ENCODE measurements around the gene MT1M.
A peak's percentile ranks its signal among the peaks of the same experiment; 100 is the strongest.

Gene MT1M

DNA sequence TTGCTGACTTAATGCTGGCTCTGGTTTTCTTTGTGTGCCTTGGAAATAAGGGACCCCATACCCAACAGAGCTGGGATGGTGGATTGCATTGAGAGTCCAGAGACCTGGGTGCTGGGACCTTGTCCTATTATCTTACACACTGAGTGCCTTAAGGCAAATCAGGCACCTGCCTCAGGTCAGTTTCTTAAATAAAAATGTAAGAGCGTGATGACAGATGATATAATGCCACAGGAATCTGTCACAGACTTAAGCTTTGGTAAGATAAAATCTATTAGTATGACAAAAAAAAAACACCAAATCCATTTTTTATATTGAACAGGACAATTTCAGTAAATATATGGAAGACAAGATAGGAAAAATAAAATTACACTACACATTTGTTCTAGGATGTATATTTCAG lies 7.6 kb downstream of the MT1M start:
- Histone ChIP-seq H3K4me1 (ENCODE audit: control insufficient read depth, insufficient read depth, low read length) (peaks cover 23% of the 10 kb centered on the region), H3K9me3 (ENCODE audit: control insufficient read depth, insufficient read depth, low read depth, low read length) (no peaks in the 10 kb centered on the region), H3K4me3 (ENCODE audit: low read depth, low read length) (no peak overlapping the region), H3K9ac (ENCODE audit: low read length) (no peak overlapping the region), H3K36me3 (ENCODE audit: control insufficient read depth, insufficient read depth, low read length) (no peaks in the 10 kb centered on the region), H3K27me3 (ENCODE audit: control insufficient read depth, insufficient read depth, low read length) (peaks cover 100% of the 10 kb centered on the region), H3K27ac (ENCODE audit: low read depth, low read length) (no peak overlapping the region)

DNA sequence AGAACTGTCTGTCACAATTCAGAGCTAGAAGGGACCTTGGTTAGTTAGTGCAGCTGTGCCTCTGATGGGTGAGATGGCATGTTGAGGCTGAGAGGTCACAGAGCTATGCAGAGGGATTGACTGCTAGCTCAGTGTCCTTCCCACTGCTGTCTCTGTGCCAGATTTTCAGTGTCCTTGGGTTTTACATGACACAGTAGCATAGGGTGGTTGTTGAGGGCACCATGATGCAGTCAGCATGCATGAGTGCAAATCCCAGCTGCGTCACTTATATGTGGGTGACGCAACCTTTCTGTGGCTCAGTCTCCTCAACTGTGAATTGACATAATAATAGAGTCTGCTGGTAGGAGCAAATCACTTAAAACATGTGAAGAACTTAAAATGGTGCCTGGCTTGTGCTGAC lies 8.7 kb downstream of the MT1M start:
- H3K9ac ChIP-seq (ENCODE audit: low read length), result no peak overlapping the region
- H3K36me3 ChIP-seq (ENCODE audit: control insufficient read depth, insufficient read depth, low read length), result no peaks in the 10 kb centered on the region
- H3K4me1 ChIP-seq (ENCODE audit: control insufficient read depth, insufficient read depth, low read length), result peaks cover 16% of the 10 kb centered on the region
- H3K4me3 ChIP-seq (ENCODE audit: low read depth, low read length), result no peak overlapping the region
- H3K27ac ChIP-seq (ENCODE audit: low read depth, low read length), result no peak overlapping the region
- H3K27me3 ChIP-seq (ENCODE audit: control insufficient read depth, insufficient read depth, low read length), result peaks cover 100% of the 10 kb centered on the region
- no peaks in the 10 kb centered on the region for H3K9me3 ChIP-seq (ENCODE audit: control insufficient read depth, insufficient read depth, low read depth, low read length)

DNA sequence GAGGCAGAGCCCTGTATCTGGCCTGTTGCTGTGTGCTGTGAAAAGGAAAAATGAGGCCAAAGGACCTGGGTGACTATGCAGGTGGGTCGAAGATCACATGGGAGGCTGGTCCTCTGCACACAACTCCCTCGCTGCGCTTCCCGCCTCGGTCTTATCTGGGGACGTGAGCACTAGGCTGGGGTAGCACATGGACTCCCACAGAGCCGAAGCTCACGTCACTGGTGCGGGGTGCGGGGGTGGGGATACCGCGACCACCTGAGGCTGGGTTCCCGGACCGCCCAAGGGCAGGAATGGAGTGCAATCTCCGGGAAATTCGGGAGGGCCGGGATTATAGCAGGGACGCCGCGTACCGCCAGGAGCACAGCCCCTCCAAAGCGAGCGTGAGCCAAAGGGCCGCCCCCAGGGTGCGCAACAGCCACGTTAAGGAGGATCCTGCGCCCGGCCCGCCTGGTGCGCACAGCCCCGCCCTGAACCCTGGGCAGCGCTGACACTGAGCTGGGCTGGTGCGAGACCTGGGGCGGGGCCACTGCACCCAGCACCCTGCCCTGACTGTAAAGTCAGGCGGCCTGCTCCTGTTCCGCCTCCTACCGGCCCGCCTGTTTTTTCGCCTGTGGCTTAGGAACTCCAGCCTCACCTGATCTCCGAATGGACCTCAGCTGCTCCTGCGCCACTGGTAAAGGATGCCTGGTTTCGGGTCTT lies 10.8 kb downstream of the MT1M start:
- Histone ChIP-seq H3K4me1 (ENCODE audit: control insufficient read depth, insufficient read depth, low read length) (peaks cover 19% of the 10 kb centered on the region), H3K27ac (ENCODE audit: low read depth, low read length) (no peak overlapping the region), H3K27me3 (ENCODE audit: control insufficient read depth, insufficient read depth, low read length) (peaks cover 100% of the 10 kb centered on the region), H3K9me3 (ENCODE audit: control insufficient read depth, insufficient read depth, low read depth, low read length) (no peaks in the 10 kb centered on the region), H3K36me3 (ENCODE audit: control insufficient read depth, insufficient read depth, low read length) (no peaks in the 10 kb centered on the region), H3K4me3 (ENCODE audit: low read depth, low read length) (peak overlapping the region; percentile 48), H3K9ac (ENCODE audit: low read length) (no peak overlapping the region)

DNA sequence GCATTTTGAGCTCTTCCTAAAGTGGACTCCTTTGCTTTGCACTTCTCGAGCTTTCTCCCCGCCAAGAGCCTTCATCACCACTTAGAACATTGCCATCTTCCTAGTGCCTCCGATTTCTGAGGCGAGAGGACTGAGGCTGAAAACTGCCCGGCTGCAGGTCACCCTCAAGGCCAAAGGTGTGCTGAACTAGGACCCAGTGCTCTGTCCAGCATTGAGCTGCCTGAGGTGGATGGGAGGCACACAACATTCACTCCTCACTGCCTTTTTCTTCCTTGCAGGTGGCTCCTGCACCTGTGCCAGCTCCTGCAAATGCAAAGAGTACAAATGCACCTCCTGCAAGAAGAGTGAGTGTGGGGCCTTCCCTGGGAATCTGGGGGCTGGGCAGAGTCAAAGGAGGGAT lies 11.4 kb downstream of the MT1M start:
- Histone ChIP-seq H3K9ac (ENCODE audit: low read length) (no peak overlapping the region), H3K27me3 (ENCODE audit: control insufficient read depth, insufficient read depth, low read length) (peaks cover 100% of the 10 kb centered on the region), H3K4me3 (ENCODE audit: low read depth, low read length) (peak overlapping the region; percentile 48), H3K9me3 (ENCODE audit: control insufficient read depth, insufficient read depth, low read depth, low read length) (no peaks in the 10 kb centered on the region), H3K27ac (ENCODE audit: low read depth, low read length) (no peak overlapping the region), H3K36me3 (ENCODE audit: control insufficient read depth, insufficient read depth, low read length) (no peaks in the 10 kb centered on the region), H3K4me1 (ENCODE audit: control insufficient read depth, insufficient read depth, low read length) (peaks cover 16% of the 10 kb centered on the region)

DNA sequence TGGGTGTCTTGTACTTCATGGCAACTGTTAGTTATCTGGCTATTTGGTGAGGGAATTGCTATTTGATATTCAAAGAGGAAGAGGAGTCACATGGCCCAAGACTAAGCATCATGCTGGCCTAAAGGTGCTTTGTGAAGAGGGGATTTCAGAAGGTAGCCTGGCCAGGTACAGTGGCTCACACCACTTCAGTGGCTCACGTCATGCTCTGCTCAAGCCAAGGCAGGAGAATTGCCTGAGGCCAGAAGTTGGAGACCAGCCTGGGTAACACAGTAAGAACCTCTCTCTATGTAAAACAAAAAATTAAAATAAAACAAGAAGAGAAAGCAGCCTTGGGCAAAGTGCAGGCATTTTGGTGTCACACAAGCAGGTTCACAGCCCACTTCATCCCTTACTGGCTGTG lies 12.9 kb downstream of the MT1M start:
- H3K4me3 ChIP-seq (ENCODE audit: low read depth, low read length), result no peak overlapping the region
- no peak overlapping the region for H3K9ac ChIP-seq (ENCODE audit: low read length)
- no peaks in the 10 kb centered on the region for H3K36me3 ChIP-seq (ENCODE audit: control insufficient read depth, insufficient read depth, low read length)
- H3K4me1 ChIP-seq (ENCODE audit: control insufficient read depth, insufficient read depth, low read length), result peaks cover 14% of the 10 kb centered on the region
- H3K27me3 ChIP-seq (ENCODE audit: control insufficient read depth, insufficient read depth, low read length), result peaks cover 100% of the 10 kb centered on the region
- no peak overlapping the region for H3K27ac ChIP-seq (ENCODE audit: low read depth, low read length)
- H3K9me3 ChIP-seq (ENCODE audit: control insufficient read depth, insufficient read depth, low read depth, low read length), result no peaks in the 10 kb centered on the region

- H3K27ac ChIP-seq (ENCODE audit: low read depth, low read length), result no peak overlapping the region
- peaks cover 14% of the 10 kb centered on the region for H3K4me1 ChIP-seq (ENCODE audit: control insufficient read depth, insufficient read depth, low read length)
- H3K9me3 ChIP-seq (ENCODE audit: control insufficient read depth, insufficient read depth, low read depth, low read length), result no peaks in the 10 kb centered on the region
- peaks cover 99% of the 10 kb centered on the region for H3K27me3 ChIP-seq (ENCODE audit: control insufficient read depth, insufficient read depth, low read length)
- H3K36me3 ChIP-seq (ENCODE audit: control insufficient read depth, insufficient read depth, low read length), result no peaks in the 10 kb centered on the region
- no peak overlapping the region for H3K9ac ChIP-seq (ENCODE audit: low read length)
- no peak overlapping the region for H3K4me3 ChIP-seq (ENCODE audit: low read depth, low read length)
Observed at GRCh38 chr16:56645838-56646237, 13.4 kb downstream of the MT1M start.

- peaks cover 99% of the 10 kb centered on the region for H3K27me3 ChIP-seq (ENCODE audit: control insufficient read depth, insufficient read depth, low read length)
- no peaks in the 10 kb centered on the region for H3K36me3 ChIP-seq (ENCODE audit: control insufficient read depth, insufficient read depth, low read length)
- peak overlapping the region; percentile 27; the same call in 1 of the 2 replicates for H3K4me3 ChIP-seq (ENCODE audit: low read depth, low read length)
- no peak overlapping the region for H3K27ac ChIP-seq (ENCODE audit: low read depth, low read length)
- H3K9me3 ChIP-seq (ENCODE audit: control insufficient read depth, insufficient read depth, low read depth, low read length), result no peaks in the 10 kb centered on the region
- H3K9ac ChIP-seq (ENCODE audit: low read length), result no peak overlapping the region
- peaks cover 12% of the 10 kb centered on the region for H3K4me1 ChIP-seq (ENCODE audit: control insufficient read depth, insufficient read depth, low read length)
Observed at GRCh38 chr16:56647641-56648431, 15.4 kb downstream of the MT1M start.

- H3K27ac ChIP-seq (ENCODE audit: low read depth, low read length), result no peak overlapping the region
- no peaks in the 10 kb centered on the region for H3K9me3 ChIP-seq (ENCODE audit: control insufficient read depth, insufficient read depth, low read depth, low read length)
- peaks cover 89% of the 10 kb centered on the region for H3K27me3 ChIP-seq (ENCODE audit: control insufficient read depth, insufficient read depth, low read length)
- no peak overlapping the region for H3K4me3 ChIP-seq (ENCODE audit: low read depth, low read length)
- no peak overlapping the region for H3K9ac ChIP-seq (ENCODE audit: low read length)
- H3K36me3 ChIP-seq (ENCODE audit: control insufficient read depth, insufficient read depth, low read length), result no peaks in the 10 kb centered on the region
- peaks cover 4% of the 10 kb centered on the region for H3K4me1 ChIP-seq (ENCODE audit: control insufficient read depth, insufficient read depth, low read length)
Observed at GRCh38 chr16:56649271-56649670, 16.8 kb downstream of the MT1M start.

DNA sequence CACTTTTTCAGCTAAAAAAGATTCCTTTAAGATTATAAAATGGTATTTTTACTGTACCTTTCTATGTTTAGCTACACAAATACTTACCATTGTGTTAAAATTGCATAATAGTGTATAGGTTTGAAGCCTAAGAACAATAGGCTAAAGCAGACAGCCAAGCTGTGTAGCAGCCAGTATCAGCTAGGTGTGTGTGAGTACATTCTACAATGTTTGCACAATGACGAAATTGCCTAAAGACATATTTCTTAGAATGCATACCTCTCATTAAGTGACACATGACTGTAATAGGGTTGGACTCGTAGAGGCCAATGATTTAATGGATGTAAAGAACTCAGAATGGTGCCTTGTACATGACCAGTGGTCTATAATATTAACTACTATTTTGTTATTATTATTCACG lies 17.4 kb downstream of the MT1M start:
- Histone ChIP-seq H3K9ac (ENCODE audit: low read length) (no peak overlapping the region), H3K4me3 (ENCODE audit: low read depth, low read length) (no peak overlapping the region), H3K27ac (ENCODE audit: low read depth, low read length) (no peak overlapping the region), H3K9me3 (ENCODE audit: control insufficient read depth, insufficient read depth, low read depth, low read length) (no peaks in the 10 kb centered on the region), H3K4me1 (ENCODE audit: control insufficient read depth, insufficient read depth, low read length) (peaks cover 4% of the 10 kb centered on the region), H3K27me3 (ENCODE audit: control insufficient read depth, insufficient read depth, low read length) (peaks cover 84% of the 10 kb centered on the region), H3K36me3 (ENCODE audit: control insufficient read depth, insufficient read depth, low read length) (no peaks in the 10 kb centered on the region)

GRCh38 chr16:56651586-56651985 lies 19.1 kb downstream of the MT1M start, which contains the start of gene MT1B:
Gene MT1B (plus strand): TSS chr16:56651886. CDS start chr16:56651954, 68 bp downstream.
- Histone ChIP-seq H3K36me3 (ENCODE audit: control insufficient read depth, insufficient read depth, low read length) (no peaks in the 10 kb centered on the region), H3K4me1 (ENCODE audit: control insufficient read depth, insufficient read depth, low read length) (peaks cover 4% of the 10 kb centered on the region), H3K27me3 (ENCODE audit: control insufficient read depth, insufficient read depth, low read length) (peaks cover 74% of the 10 kb centered on the region), H3K9me3 (ENCODE audit: control insufficient read depth, insufficient read depth, low read depth, low read length) (no peaks in the 10 kb centered on the region), H3K9ac (ENCODE audit: low read length) (no peak within 1 kb of the TSS), H3K4me3 (ENCODE audit: low read depth, low read length) (no peak within 1 kb of the TSS), H3K27ac (ENCODE audit: low read depth, low read length) (no peak within 1 kb of the TSS)

GRCh38 chr16:56652600-56652999 lies 20.1 kb downstream of the MT1M start:
- peaks cover 63% of the 10 kb centered on the region for H3K27me3 ChIP-seq (ENCODE audit: control insufficient read depth, insufficient read depth, low read length)
- no peak overlapping the region for H3K4me3 ChIP-seq (ENCODE audit: low read depth, low read length)
- H3K9ac ChIP-seq (ENCODE audit: low read length), result no peak overlapping the region
- no peaks in the 10 kb centered on the region for H3K9me3 ChIP-seq (ENCODE audit: control insufficient read depth, insufficient read depth, low read depth, low read length)
- H3K4me1 ChIP-seq (ENCODE audit: control insufficient read depth, insufficient read depth, low read length), result peaks cover 2% of the 10 kb centered on the region
- no peaks in the 10 kb centered on the region for H3K36me3 ChIP-seq (ENCODE audit: control insufficient read depth, insufficient read depth, low read length)
- H3K27ac ChIP-seq (ENCODE audit: low read depth, low read length), result no peak overlapping the region

Measured in HUES6 (cell line).